Retinal pigment epithelial cell (primary cell): ENCODE measurements around the gene PCDH1.

Source experiments
- DNase-seq: peaks from one replicate; pipeline ENCODE4 v3.0.0-alpha.2; 2010; ENCODE audit warnings: low read depth
- H3K4me3 ChIP-seq: 2 replicates; pipeline ENCODE4 v1.5.1; 2011; ENCODE audit warnings: mild to moderate bottlenecking, low read length, control low read depth, moderate library complexity
- CTCF ChIP-seq: conservative IDR thresholded peaks from 2 replicates; pipeline ENCODE4 v1.5.1; 2011; ENCODE audit warnings: low read depth, low read length, control low read depth, inconsistent platforms

Gene PCDH1

GRCh38 chr5:141811287-141812155, 66.7 kb downstream of the PCDH1 start:
- DNase-seq: no peak
- peak; percentile 84 for TF ChIP-seq CTCF
- peak overlapping the region; percentile 22 for H3K4me3 ChIP-seq

GRCh38 chr5:141810702-141811101, 67.5 kb downstream of the PCDH1 start:
- TF ChIP-seq CTCF: no peak
- DNase-seq: no peak

GRCh38 chr5:141809380-141810096, 68.7 kb downstream of the PCDH1 start:
- TF ChIP-seq CTCF: no peak
- no peak for DNase-seq
- no peak overlapping the region for H3K4me3 ChIP-seq

More at GRCh38 chr5:141810702-141811101, 67.5 kb downstream of the PCDH1 start:
- no peak overlapping the region for H3K4me3 ChIP-seq

GRCh38 chr5:141808857-141809256, 69.4 kb downstream of the PCDH1 start:
- no peak for DNase-seq
- H3K4me3 ChIP-seq: no peak overlapping the region
- no peak for TF ChIP-seq CTCF

GRCh38 chr5:141807732-141808131, 70.5 kb downstream of the PCDH1 start:
- no peak for DNase-seq
- no peak for TF ChIP-seq CTCF
- no peak overlapping the region for H3K4me3 ChIP-seq

GRCh38 chr5:141807329-141807728, 70.9 kb downstream of the PCDH1 start:
- TF ChIP-seq CTCF: no peak
- H3K4me3 ChIP-seq: no peak overlapping the region

More at GRCh38 chr5:141807329-141807728, 70.9 kb downstream of the PCDH1 start:
- no peak for DNase-seq
